ENCODE measurements around the gene PTK7.
A peak's percentile ranks its signal among the peaks of the same experiment; 100 is the strongest.

The PTK7 gene

GRCh38 chr6:43089874-43090558 lies 13.9 kb downstream of the PTK7 start:
- Histone ChIP-seq H3K4me1 (ENCODE audit: insufficient read depth, low read length) (peaks cover 5% of the 10 kb centered on the region), H3K9ac (ENCODE audit: low read length) (no peak overlapping the region), H3K36me3 (ENCODE audit: insufficient read depth, low read length) (no peaks in the 10 kb centered on the region), H3K4me3 (ENCODE audit: low read depth in 1 of 2, low read length in 2 of 2) (no peak overlapping the region), H3K9me3 (ENCODE audit: low read length) (no peaks in the 10 kb centered on the region), H3K27me3 (ENCODE audit: control insufficient read depth in 1 of 2, insufficient read depth in 2 of 2, low read length in 2 of 2) (no peaks in the 10 kb centered on the region), H3K27ac (ENCODE audit: low read depth, low read length) (no peak overlapping the region)

DNA sequence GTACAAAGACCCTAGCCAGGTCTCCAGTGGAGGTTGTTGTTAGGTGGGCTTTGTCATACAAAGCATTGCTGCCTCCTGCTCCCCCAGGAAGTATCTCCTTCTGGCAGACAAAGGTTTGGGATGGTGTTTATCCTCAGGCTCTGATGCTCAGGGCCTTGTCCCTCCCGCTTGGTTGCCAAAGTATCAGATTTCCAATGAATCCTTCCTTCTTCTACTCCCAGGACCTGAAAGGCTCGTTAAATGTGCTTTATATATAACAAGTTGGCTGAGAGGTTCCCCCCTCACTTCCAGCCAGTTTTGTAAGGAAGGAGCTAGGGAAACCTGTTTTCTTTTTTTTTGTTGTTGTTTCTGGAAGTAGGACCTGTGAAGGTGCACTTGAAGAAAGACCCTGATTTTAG lies 14.4 kb downstream of the PTK7 start:
- peaks cover 5% of the 10 kb centered on the region for H3K4me1 ChIP-seq (ENCODE audit: insufficient read depth, low read length)
- no peak overlapping the region for H3K27ac ChIP-seq (ENCODE audit: low read depth, low read length)
- no peaks in the 10 kb centered on the region for H3K27me3 ChIP-seq (ENCODE audit: control insufficient read depth in 1 of 2, insufficient read depth in 2 of 2, low read length in 2 of 2)

GRCh38 chr6:43091020-43091419 lies 14.9 kb downstream of the PTK7 start:
- no peak overlapping the region for H3K4me3 ChIP-seq (ENCODE audit: low read depth in 1 of 2, low read length in 2 of 2)

More for the DNA sequence above, 14.4 kb downstream of the PTK7 start:
- no peaks in the 10 kb centered on the region for H3K36me3 ChIP-seq (ENCODE audit: insufficient read depth, low read length)
- no peak overlapping the region for H3K4me3 ChIP-seq (ENCODE audit: low read depth in 1 of 2, low read length in 2 of 2)
- H3K9me3 ChIP-seq (ENCODE audit: low read length), result no peaks in the 10 kb centered on the region
- no peak overlapping the region for H3K9ac ChIP-seq (ENCODE audit: low read length)

DNA sequence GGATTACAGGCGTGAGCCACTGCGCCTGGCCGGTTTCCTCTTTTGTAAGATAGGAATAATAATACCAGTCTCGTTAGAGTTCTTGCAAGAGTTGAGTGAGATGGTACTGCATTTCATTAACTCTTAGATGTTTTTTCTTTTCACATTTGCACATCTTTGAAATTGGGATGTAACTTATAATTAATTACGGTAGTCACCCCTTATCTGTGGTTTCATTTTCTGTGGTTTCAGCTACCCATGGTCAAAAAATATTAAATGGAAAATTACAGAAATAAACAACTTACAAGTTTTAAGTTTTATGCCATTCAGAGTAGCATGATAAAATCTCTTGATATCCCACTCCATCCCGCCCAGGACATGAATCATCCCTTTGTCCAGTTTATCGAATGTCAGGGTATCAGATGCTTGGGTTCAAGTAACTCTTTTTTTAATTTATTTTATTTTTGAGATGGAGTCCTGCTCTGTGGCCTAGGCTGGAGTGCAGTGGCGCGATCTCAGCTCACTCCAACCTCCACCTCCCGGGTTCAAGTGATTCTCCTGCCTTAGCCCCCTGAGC lies 15.4 kb downstream of the PTK7 start:
- Histone ChIP-seq H3K4me1 (ENCODE audit: insufficient read depth, low read length) (peaks cover 5% of the 10 kb centered on the region), H3K9me3 (ENCODE audit: low read length) (no peaks in the 10 kb centered on the region), H3K36me3 (ENCODE audit: insufficient read depth, low read length) (no peaks in the 10 kb centered on the region), H3K4me3 (ENCODE audit: low read depth in 1 of 2, low read length in 2 of 2) (no peak overlapping the region), H3K27me3 (ENCODE audit: control insufficient read depth in 1 of 2, insufficient read depth in 2 of 2, low read length in 2 of 2) (no peaks in the 10 kb centered on the region), H3K9ac (ENCODE audit: low read length) (no peak overlapping the region), H3K27ac (ENCODE audit: low read depth, low read length) (no peak overlapping the region)

More at GRCh38 chr6:43091020-43091419, 14.9 kb downstream of the PTK7 start:
- no peak overlapping the region for H3K9ac ChIP-seq (ENCODE audit: low read length)
- no peaks in the 10 kb centered on the region for H3K9me3 ChIP-seq (ENCODE audit: low read length)
- peaks cover 5% of the 10 kb centered on the region for H3K4me1 ChIP-seq (ENCODE audit: insufficient read depth, low read length)
- H3K27ac ChIP-seq (ENCODE audit: low read depth, low read length), result no peak overlapping the region
- H3K36me3 ChIP-seq (ENCODE audit: insufficient read depth, low read length), result no peaks in the 10 kb centered on the region
- H3K27me3 ChIP-seq (ENCODE audit: control insufficient read depth in 1 of 2, insufficient read depth in 2 of 2, low read length in 2 of 2), result no peaks in the 10 kb centered on the region

- no peaks in the 10 kb centered on the region for H3K27me3 ChIP-seq (ENCODE audit: control insufficient read depth in 1 of 2, insufficient read depth in 2 of 2, low read length in 2 of 2)
- no peak overlapping the region for H3K27ac ChIP-seq (ENCODE audit: low read depth, low read length)
- no peak overlapping the region for H3K9ac ChIP-seq (ENCODE audit: low read length)
- no peaks in the 10 kb centered on the region for H3K9me3 ChIP-seq (ENCODE audit: low read length)
- H3K4me3 ChIP-seq (ENCODE audit: low read depth in 1 of 2, low read length in 2 of 2), result no peak overlapping the region
- H3K36me3 ChIP-seq (ENCODE audit: insufficient read depth, low read length), result no peaks in the 10 kb centered on the region
- H3K4me1 ChIP-seq (ENCODE audit: insufficient read depth, low read length), result peaks cover 5% of the 10 kb centered on the region
These were observed 16.5 kb downstream of the PTK7 start for GRCh38 chr6:43092635-43093034.

GRCh38 chr6:43093436-43094289 lies 17.5 kb downstream of the PTK7 start:
- Histone ChIP-seq H3K9ac (ENCODE audit: low read length) (peak overlapping the region; percentile 62), H3K36me3 (ENCODE audit: insufficient read depth, low read length) (no peaks in the 10 kb centered on the region), H3K27ac (ENCODE audit: low read depth, low read length) (peak overlapping the region; percentile 61), H3K4me1 (ENCODE audit: insufficient read depth, low read length) (peaks cover 5% of the 10 kb centered on the region), H3K27me3 (ENCODE audit: control insufficient read depth in 1 of 2, insufficient read depth in 2 of 2, low read length in 2 of 2) (no peaks in the 10 kb centered on the region), H3K9me3 (ENCODE audit: low read length) (no peaks in the 10 kb centered on the region), H3K4me3 (ENCODE audit: low read depth in 1 of 2, low read length in 2 of 2) (peak overlapping the region; percentile 49 to 74)

DNA sequence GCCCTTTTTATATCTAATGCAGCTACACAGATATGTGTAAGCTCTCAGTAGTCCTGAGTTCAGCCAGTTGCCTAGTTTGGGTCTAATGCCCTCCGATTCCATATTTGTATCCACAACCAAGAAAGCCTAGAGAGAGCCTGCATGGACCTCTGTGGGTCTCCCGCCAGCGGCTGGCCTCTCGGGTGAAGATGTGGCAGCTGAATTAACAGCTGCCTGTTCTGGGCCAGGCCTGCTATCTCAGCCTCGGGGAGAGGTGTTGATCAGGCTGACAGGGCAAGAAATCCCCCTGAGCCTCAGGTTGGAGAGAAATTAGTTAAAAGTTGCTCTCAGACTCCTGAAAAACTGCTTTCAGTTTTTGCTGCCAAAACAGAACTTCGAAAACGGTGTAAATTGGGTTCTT lies 19.8 kb downstream of the PTK7 start:
- no peaks in the 10 kb centered on the region for H3K27me3 ChIP-seq (ENCODE audit: control insufficient read depth in 1 of 2, insufficient read depth in 2 of 2, low read length in 2 of 2)
- H3K4me3 ChIP-seq (ENCODE audit: low read depth in 1 of 2, low read length in 2 of 2), result no peak overlapping the region
- peaks cover 5% of the 10 kb centered on the region for H3K4me1 ChIP-seq (ENCODE audit: insufficient read depth, low read length)
- no peak overlapping the region for H3K9ac ChIP-seq (ENCODE audit: low read length)
- no peak overlapping the region for H3K27ac ChIP-seq (ENCODE audit: low read depth, low read length)
- no peaks in the 10 kb centered on the region for H3K36me3 ChIP-seq (ENCODE audit: insufficient read depth, low read length)
- no peaks in the 10 kb centered on the region for H3K9me3 ChIP-seq (ENCODE audit: low read length)

DNA sequence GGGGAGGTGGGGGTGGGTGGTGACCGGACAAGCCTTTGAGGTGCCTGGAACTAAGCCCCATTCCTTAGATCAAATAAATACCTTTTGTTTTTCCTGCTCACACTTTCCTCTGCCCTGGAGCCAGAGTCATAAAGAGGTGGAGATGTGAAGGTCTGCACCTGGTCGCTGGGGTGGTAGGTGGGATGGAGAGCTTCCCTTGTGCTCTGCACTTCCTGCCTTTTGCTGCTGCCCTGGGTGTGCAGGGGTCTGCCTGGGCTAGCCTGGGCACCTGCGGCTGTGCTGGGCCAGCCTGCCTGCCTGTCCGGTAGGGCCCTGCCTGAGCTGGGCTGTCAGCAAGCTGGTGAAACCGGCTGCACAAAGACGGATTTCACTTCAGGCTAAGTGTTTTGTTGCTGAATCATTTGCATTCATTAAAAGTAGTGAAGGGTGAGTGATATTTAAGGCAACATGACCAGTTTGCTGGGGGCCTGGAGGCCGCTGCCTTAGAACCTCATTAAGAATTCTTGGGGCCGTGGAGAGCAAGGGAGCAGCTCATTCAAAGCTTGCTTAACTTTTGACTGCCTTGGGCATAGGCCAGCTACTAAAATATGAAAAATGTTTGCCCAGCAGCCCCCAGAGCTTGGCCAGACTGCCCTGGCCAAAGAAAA lies 20.5 kb downstream of the PTK7 start:
- no peak overlapping the region for H3K27ac ChIP-seq (ENCODE audit: low read depth, low read length)
- H3K9ac ChIP-seq (ENCODE audit: low read length), result no peak overlapping the region
- H3K4me3 ChIP-seq (ENCODE audit: low read depth in 1 of 2, low read length in 2 of 2), result no peak overlapping the region
- H3K4me1 ChIP-seq (ENCODE audit: insufficient read depth, low read length), result peaks cover 5% of the 10 kb centered on the region
- no peaks in the 10 kb centered on the region for H3K27me3 ChIP-seq (ENCODE audit: control insufficient read depth in 1 of 2, insufficient read depth in 2 of 2, low read length in 2 of 2)
- no peaks in the 10 kb centered on the region for H3K9me3 ChIP-seq (ENCODE audit: low read length)
- no peaks in the 10 kb centered on the region for H3K36me3 ChIP-seq (ENCODE audit: insufficient read depth, low read length)

DNA sequence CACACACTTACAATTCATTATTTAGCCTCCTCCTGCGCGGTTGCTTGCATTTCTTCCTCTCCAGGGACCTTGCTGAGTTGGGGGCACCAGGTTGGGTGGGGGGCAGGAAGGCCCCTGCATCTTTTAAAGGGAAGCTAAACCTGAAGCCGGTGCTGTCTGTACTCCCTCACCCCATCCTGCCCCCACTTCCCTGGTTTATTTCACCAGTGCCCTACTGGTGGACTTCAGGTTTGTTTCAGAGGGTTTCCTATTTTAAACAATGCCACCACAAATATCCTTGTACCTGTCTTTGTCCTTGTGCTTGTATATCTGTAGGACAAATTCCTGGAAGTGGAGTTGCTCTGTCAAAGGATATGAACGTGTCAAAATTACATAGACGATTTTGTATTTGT lies 21.0 kb downstream of the PTK7 start:
- Histone ChIP-seq H3K27ac (ENCODE audit: low read depth, low read length) (no peak overlapping the region), H3K27me3 (ENCODE audit: control insufficient read depth in 1 of 2, insufficient read depth in 2 of 2, low read length in 2 of 2) (no peaks in the 10 kb centered on the region), H3K4me1 (ENCODE audit: insufficient read depth, low read length) (peaks cover 5% of the 10 kb centered on the region), H3K36me3 (ENCODE audit: insufficient read depth, low read length) (no peaks in the 10 kb centered on the region), H3K9me3 (ENCODE audit: low read length) (no peaks in the 10 kb centered on the region), H3K4me3 (ENCODE audit: low read depth in 1 of 2, low read length in 2 of 2) (no peak overlapping the region), H3K9ac (ENCODE audit: low read length) (no peak overlapping the region)

- Histone ChIP-seq H3K27ac (ENCODE audit: low read depth, low read length) (no peak overlapping the region), H3K9me3 (ENCODE audit: low read length) (no peaks in the 10 kb centered on the region), H3K4me1 (ENCODE audit: insufficient read depth, low read length) (peaks cover 5% of the 10 kb centered on the region), H3K36me3 (ENCODE audit: insufficient read depth, low read length) (no peaks in the 10 kb centered on the region), H3K27me3 (ENCODE audit: control insufficient read depth in 1 of 2, insufficient read depth in 2 of 2, low read length in 2 of 2) (no peaks in the 10 kb centered on the region), H3K9ac (ENCODE audit: low read length) (no peak overlapping the region), H3K4me3 (ENCODE audit: low read depth in 1 of 2, low read length in 2 of 2) (no peak overlapping the region)
These were observed 21.4 kb downstream of the PTK7 start for GRCh38 chr6:43097502-43097901.

- no peak overlapping the region for H3K27ac ChIP-seq (ENCODE audit: low read depth, low read length)
- H3K36me3 ChIP-seq (ENCODE audit: insufficient read depth, low read length), result no peaks in the 10 kb centered on the region
- no peaks in the 10 kb centered on the region for H3K9me3 ChIP-seq (ENCODE audit: low read length)
- H3K4me1 ChIP-seq (ENCODE audit: insufficient read depth, low read length), result no peaks in the 10 kb centered on the region
- no peak overlapping the region for H3K9ac ChIP-seq (ENCODE audit: low read length)
- no peak overlapping the region for H3K4me3 ChIP-seq (ENCODE audit: low read depth in 1 of 2, low read length in 2 of 2)
- H3K27me3 ChIP-seq (ENCODE audit: control insufficient read depth in 1 of 2, insufficient read depth in 2 of 2, low read length in 2 of 2), result no peaks in the 10 kb centered on the region
These were observed 25.4 kb downstream of the PTK7 start for GRCh38 chr6:43101497-43101896.
